ENCODE measurements around the gene AARSD1. TPM values are rescaled to one million over a fixed set of nuclear protein-coding genes. Genes with fewer than 3 reads are reported as not detected.

Gene AARSD1
- total RNA-seq, 1 donor from 2014 or later = 39.6 TPM

- peak overlapping the region; percentile 13 for H3K4me3 Mint-ChIP-seq (ENCODE audit: unreplicated experiment)
- no peak for TF ChIP-seq CTCF (IDR thresholded peaks at IDR 0.05; ENCODE audit: unreplicated experiment)
- no peak overlapping the region for H3K27ac Mint-ChIP-seq (ENCODE audit: unreplicated experiment)
- H3K27me3 Mint-ChIP-seq (ENCODE audit: unreplicated experiment) = no peaks in the 10 kb centered on the region
- H3K36me3 Mint-ChIP-seq (ENCODE audit: low read depth, unreplicated experiment) = peaks cover 41% of the 10 kb centered on the region
- peaks cover 8% of the 10 kb centered on the region for H3K4me1 Mint-ChIP-seq (ENCODE audit: unreplicated experiment)
- H3K9me3 Mint-ChIP-seq (ENCODE audit: unreplicated experiment) = no peaks in the 10 kb centered on the region
- DNase-seq (ENCODE audit: low spot score) = no peak
These were observed 25.7 kb upstream of the AARSD1 start for GRCh38 chr17:42989726-42990652.

- H3K36me3 Mint-ChIP-seq (ENCODE audit: low read depth, unreplicated experiment) = peaks cover 37% of the 10 kb centered on the region
These were observed 24.9 kb upstream of the AARSD1 start for GRCh38 chr17:42989141-42989540.

GRCh38 chr17:42985225-42985624 is 21.0 kb upstream of the AARSD1 start:
- H3K27ac Mint-ChIP-seq (ENCODE audit: unreplicated experiment) = peak overlapping the region; percentile 48

More at GRCh38 chr17:42989141-42989540, 24.9 kb upstream of the AARSD1 start:
- no peak for TF ChIP-seq CTCF (IDR thresholded peaks at IDR 0.05; ENCODE audit: unreplicated experiment)
- Mint-ChIP-seq H3K27ac (ENCODE audit: unreplicated experiment) (no peak overlapping the region), H3K4me1 (ENCODE audit: unreplicated experiment) (peaks cover 13% of the 10 kb centered on the region), H3K27me3 (ENCODE audit: unreplicated experiment) (no peaks in the 10 kb centered on the region), H3K9me3 (ENCODE audit: unreplicated experiment) (no peaks in the 10 kb centered on the region), H3K4me3 (ENCODE audit: unreplicated experiment) (peak overlapping the region; percentile 37)
- DNase-seq (ENCODE audit: low spot score) = no peak

GRCh38 chr17:42982266-42982665 is 18.0 kb upstream of the AARSD1 start:
- Mint-ChIP-seq H3K36me3 (ENCODE audit: low read depth, unreplicated experiment) (peaks cover 11% of the 10 kb centered on the region), H3K4me1 (ENCODE audit: unreplicated experiment) (peaks cover 26% of the 10 kb centered on the region), H3K27ac (ENCODE audit: unreplicated experiment) (no peak overlapping the region), H3K27me3 (ENCODE audit: unreplicated experiment) (peaks cover 10% of the 10 kb centered on the region), H3K4me3 (ENCODE audit: unreplicated experiment) (peak overlapping the region; percentile 11), H3K9me3 (ENCODE audit: unreplicated experiment) (no peaks in the 10 kb centered on the region)
- TF ChIP-seq CTCF (IDR thresholded peaks at IDR 0.05; ENCODE audit: unreplicated experiment) = no peak
- DNase-seq (ENCODE audit: low spot score) = no peak

More at GRCh38 chr17:42985225-42985624, 21.0 kb upstream of the AARSD1 start:
- no peak for TF ChIP-seq CTCF (IDR thresholded peaks at IDR 0.05; ENCODE audit: unreplicated experiment)
- H3K27me3 Mint-ChIP-seq (ENCODE audit: unreplicated experiment) = peaks cover 6% of the 10 kb centered on the region
- H3K4me1 Mint-ChIP-seq (ENCODE audit: unreplicated experiment) = peaks cover 22% of the 10 kb centered on the region
- no peak overlapping the region for H3K4me3 Mint-ChIP-seq (ENCODE audit: unreplicated experiment)
- no peak for DNase-seq (ENCODE audit: low spot score)
- H3K36me3 Mint-ChIP-seq (ENCODE audit: low read depth, unreplicated experiment) = peaks cover 17% of the 10 kb centered on the region
- H3K9me3 Mint-ChIP-seq (ENCODE audit: unreplicated experiment) = no peaks in the 10 kb centered on the region

Measured in endothelial cell (in vitro differentiated cells).